Endodermal cell (in vitro differentiated cells): ENCODE data around the gene MCAM. TPM values are rescaled to one million over a fixed set of nuclear protein-coding genes. Genes with fewer than 3 reads are reported as not detected.

Experiments used
- DNase-seq: peaks from one replicate; pipeline ENCODE4 v3.0.0-alpha.2; 2017
- H3K27ac ChIP-seq: 2 replicates; pipeline ENCODE4 v1.5.1; 2013; ENCODE audit warnings: mild to moderate bottlenecking, low read depth, low read length, moderate library complexity
- H3K27me3 ChIP-seq: 2 replicates; pipeline ENCODE4 v1.6.1; 2013; ENCODE audit warnings: mild to moderate bottlenecking, low read length, moderate library complexity; ENCODE audit not compliant: insufficient read depth, control insufficient read depth, poor library complexity, severe bottlenecking
- H3K36me3 ChIP-seq: 2 replicates; pipeline ENCODE4 v1.7.0; 2013; ENCODE audit warnings: mild to moderate bottlenecking, low read length, moderate library complexity; ENCODE audit not compliant: control insufficient read depth, insufficient read depth
- H3K4me1 ChIP-seq: one replicate; pipeline ENCODE4 v1.7.0; 2013; ENCODE audit warnings: low read length; ENCODE audit not compliant: control insufficient read depth, insufficient read depth
- H3K4me3 ChIP-seq: 2 replicates; pipeline ENCODE4 v1.5.1; 2013; ENCODE audit warnings: mild to moderate bottlenecking, low read length, moderate library complexity
- H3K9ac ChIP-seq: 2 replicates; pipeline ENCODE4 v1.6.1; 2013; ENCODE audit warnings: mild to moderate bottlenecking, low read length, moderate library complexity; ENCODE audit not compliant: poor library complexity, severe bottlenecking; ENCODE audit errors: extremely low read depth
- H3K9me3 ChIP-seq: 2 replicates; pipeline ENCODE4 v1.6.1; 2013; ENCODE audit warnings: mild to moderate bottlenecking, low read length, moderate library complexity; ENCODE audit not compliant: control insufficient read depth
- H3K27ac Mint-ChIP-seq: 2 replicates; pipeline ENCODE4 v1.8.0; 2020; ENCODE audit warnings: mixed read lengths
- H3K27me3 Mint-ChIP-seq: 2 replicates; pipeline ENCODE4 v1.8.0; 2021; ENCODE audit warnings: mild to moderate bottlenecking, mixed read lengths; ENCODE audit not compliant: insufficient read depth
- H3K36me3 Mint-ChIP-seq: 2 replicates; pipeline ENCODE4 v1.8.0; 2020; ENCODE audit warnings: low read depth, mixed read lengths
- H3K4me1 Mint-ChIP-seq: 2 replicates; pipeline ENCODE4 v1.8.0; 2020; ENCODE audit warnings: mixed read lengths
- H3K4me3 Mint-ChIP-seq: 2 replicates; pipeline ENCODE4 v1.8.0; 2020; ENCODE audit warnings: mild to moderate bottlenecking, moderate library complexity, mixed read lengths
- H3K9me3 Mint-ChIP-seq: 2 replicates; pipeline ENCODE4 v1.8.0; 2020; ENCODE audit warnings: mild to moderate bottlenecking, mixed read lengths
- WGBS, 2 experiments: methylation state at CpG; one replicate each; pipeline versions ENCODE4 v1.1.5 to v1.1.7; 2013; ENCODE audit warnings: missing lambda C conversion rate in 2 of 2, mixed read lengths in 1 of 2; ENCODE audit not compliant: insufficient coverage in 1 of 2, insufficient read length in 1 of 2; 5-methylcytosine and 5-hydroxymethylcytosine counted together
- total RNA-seq, 2 donors: library from RNA; stranded (reverse); fragmentation: NEBNext Ultra II Directional in 1 of 2; extraction: Animal tissue kit (Norgen Biotek cat#: 25700) in 1 of 2; gene quantifications; 2 replicates in 1 of 2; 3 replicates in 1 of 2; pipeline ENCODE4 v1.2.1, GENCODE V29; 2021
- TF ChIP-seq, protein P1 (sequence below): fragments of 200-600 bp; sonication (generic); conservative IDR thresholded peaks from 2 replicates; pipeline ENCODE4 v1.5.0; 2021; ENCODE audit warnings: antibody characterized with exemption, mild to moderate bottlenecking

MCAM gene
- total RNA-seq, 2 donors from 2014 or later: 21.9 to 28.3 TPM

DNA sequence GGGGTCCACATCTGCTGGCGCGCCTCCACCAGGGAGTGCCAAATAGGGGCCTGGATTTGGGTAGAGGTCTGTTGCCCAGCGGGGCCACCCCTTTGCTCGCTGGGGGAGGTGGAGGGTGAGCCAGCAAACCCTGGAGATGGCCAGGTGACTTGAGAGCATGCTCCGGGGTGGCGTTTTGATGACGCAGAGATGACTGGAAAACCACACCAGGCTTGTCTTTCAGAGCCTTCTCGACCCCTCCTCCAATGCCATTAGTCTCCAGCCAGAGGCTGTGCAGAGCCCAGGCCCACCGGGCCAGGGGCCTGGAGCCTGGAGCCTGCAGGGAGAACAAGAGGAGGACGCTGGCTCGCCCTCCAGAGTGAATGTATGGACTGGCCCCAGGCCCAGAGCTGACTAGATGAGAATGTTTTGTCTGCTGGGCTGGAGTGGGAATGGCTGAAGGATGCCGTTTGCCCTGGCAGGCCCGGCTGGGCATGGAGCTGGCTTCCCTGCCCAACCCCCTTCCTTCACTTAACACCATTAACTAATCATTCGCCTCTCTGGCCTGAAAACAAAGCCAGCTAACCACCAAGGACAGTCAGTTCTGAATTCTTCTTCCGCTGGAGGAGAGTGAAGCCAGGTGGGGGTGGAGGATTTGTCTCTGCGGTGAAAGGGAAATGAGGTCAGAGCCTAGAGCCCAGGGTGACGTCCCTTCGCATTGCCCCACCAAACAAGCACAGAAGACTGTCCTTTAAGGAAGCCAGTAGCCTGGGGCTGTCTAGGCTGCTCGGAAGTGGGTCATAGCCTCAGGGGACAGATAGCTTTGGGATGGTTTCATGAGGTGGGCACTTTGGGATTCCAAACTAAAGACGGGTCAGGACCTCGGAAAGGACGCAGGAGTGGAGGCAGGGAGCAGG lies 1.6 kb upstream of the MCAM start:
- H3K36me3 ChIP-seq: peaks cover 3% of the 10 kb centered on the region
- Mint-ChIP-seq H3K36me3 (peaks cover 9% of the 10 kb centered on the region), H3K27ac (peak overlapping the region; percentile 93), H3K9me3 (no peaks in the 10 kb centered on the region), H3K4me1 (peaks cover 35% of the 10 kb centered on the region), H3K27me3 (peaks cover 23% of the 10 kb centered on the region), H3K4me3 (peak overlapping the region; percentile 56)
- no peak overlapping the region for H3K4me3 ChIP-seq
- no peak overlapping the region for H3K27ac ChIP-seq
- no peak overlapping the region for H3K9ac ChIP-seq
- no peaks in the 10 kb centered on the region for H3K9me3 ChIP-seq
- peaks cover 21% of the 10 kb centered on the region for H3K4me1 ChIP-seq
- WGBS, 2 experiments: 58 to 59% methylated on average over 16 to 22 of the region's 22 CpGs
- TF ChIP-seq, protein P1, sequence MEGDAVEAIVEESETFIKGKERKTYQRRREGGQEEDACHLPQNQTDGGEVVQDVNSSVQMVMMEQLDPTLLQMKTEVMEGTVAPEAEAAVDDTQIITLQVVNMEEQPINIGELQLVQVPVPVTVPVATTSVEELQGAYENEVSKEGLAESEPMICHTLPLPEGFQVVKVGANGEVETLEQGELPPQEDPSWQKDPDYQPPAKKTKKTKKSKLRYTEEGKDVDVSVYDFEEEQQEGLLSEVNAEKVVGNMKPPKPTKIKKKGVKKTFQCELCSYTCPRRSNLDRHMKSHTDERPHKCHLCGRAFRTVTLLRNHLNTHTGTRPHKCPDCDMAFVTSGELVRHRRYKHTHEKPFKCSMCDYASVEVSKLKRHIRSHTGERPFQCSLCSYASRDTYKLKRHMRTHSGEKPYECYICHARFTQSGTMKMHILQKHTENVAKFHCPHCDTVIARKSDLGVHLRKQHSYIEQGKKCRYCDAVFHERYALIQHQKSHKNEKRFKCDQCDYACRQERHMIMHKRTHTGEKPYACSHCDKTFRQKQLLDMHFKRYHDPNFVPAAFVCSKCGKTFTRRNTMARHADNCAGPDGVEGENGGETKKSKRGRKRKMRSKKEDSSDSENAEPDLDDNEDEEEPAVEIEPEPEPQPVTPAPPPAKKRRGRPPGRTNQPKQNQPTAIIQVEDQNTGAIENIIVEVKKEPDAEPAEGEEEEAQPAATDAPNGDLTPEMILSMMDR: no peak
- H3K27me3 ChIP-seq: peaks cover 16% of the 10 kb centered on the region
- peak; percentile 88 for DNase-seq

DNA sequence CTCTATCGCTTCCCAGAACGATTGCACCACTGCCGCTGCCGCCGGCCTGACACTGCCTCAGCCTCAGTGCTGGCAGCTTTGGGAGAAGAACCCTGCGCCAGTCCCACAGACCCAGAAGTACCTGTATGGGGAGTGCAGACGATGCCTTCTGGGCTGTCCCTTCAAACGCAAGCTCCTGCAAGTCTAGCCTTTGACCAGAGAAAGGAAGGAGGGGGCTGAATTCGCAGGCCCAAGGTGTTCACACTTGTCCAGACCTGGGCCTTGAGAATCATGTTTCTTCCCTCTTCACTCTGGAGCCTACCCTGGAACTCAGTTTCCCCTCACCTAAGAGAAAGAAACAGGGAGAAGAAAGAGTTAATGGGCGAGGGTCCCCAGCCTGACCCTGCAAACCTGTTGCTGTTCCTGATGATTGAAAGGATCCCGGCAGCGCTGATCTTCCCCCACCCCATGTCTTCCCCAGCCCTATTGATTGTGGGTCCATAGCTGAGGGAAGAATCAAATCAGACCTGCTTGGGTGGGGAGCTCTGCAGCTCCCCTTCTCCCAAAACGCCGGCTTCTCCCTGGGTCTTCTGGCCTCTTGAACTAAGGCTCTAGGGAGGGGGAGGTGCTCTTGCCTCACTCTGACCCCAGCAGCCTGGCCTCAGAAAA lies 786 bp upstream of the MCAM start:
- DNase-seq: no peak
- H3K27ac Mint-ChIP-seq: peak overlapping the region; percentile 17
- peaks cover 21% of the 10 kb centered on the region for H3K4me1 ChIP-seq

DNA sequence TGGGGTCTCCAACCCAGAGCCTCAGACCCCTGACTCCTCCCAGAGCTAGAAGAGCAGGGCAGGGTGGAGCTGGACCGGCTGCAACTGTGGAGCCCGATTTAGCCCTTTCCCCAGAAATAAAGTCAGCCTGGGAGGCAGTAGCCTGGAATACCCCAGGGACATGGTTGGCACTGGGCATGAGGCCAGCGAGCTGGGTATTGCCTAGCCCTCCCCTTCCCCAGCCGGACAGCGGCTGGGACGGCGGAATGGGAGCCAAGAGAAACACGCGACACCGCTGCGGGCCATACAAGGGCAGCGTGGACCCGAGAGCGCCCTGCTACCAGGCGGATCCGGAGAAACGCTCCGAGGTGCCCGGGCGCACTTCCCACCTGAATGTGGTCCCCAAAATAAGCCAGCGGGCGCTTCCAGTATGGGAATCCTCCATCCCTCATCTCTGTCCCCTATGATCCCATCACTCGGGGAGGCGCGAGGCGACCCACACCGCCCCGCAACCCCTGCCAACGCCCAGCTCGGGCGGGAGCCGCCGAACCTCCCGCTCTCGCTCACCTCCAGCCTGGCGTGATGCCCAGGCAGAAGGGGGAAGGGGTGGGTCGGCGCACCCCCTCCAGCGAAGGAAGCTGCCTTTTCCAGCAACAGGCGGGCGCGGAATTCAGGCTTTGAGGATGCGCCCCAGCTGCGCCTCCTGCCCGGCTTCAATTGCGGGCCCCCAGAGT lies 758 bp downstream of the MCAM start:
- H3K9me3 Mint-ChIP-seq: no peaks in the 10 kb centered on the region
- H3K4me3 Mint-ChIP-seq: peak overlapping the region; percentile 62
- peaks cover 23% of the 10 kb centered on the region for H3K27me3 Mint-ChIP-seq
- peak overlapping the region; percentile 51 for H3K9ac ChIP-seq
- peak overlapping the region; percentile 82 for H3K4me3 ChIP-seq
- H3K27me3 ChIP-seq: peaks cover 16% of the 10 kb centered on the region
- TF ChIP-seq, protein P1: no peak
- peak; percentile 68 for DNase-seq
- H3K27ac ChIP-seq: no peak overlapping the region
- H3K27ac Mint-ChIP-seq: no peak overlapping the region
- WGBS, 2 experiments: 2% methylated on average over 21 to 46 of the region's 46 CpGs
- peaks cover 27% of the 10 kb centered on the region for H3K4me1 Mint-ChIP-seq
- H3K9me3 ChIP-seq: no peaks in the 10 kb centered on the region
- H3K4me1 ChIP-seq: peaks cover 17% of the 10 kb centered on the region
- peaks cover 13% of the 10 kb centered on the region for H3K36me3 ChIP-seq
- H3K36me3 Mint-ChIP-seq: peaks cover 16% of the 10 kb centered on the region

More for the DNA sequence above, 786 bp upstream of the MCAM start:
- Histone ChIP-seq H3K9me3 (no peaks in the 10 kb centered on the region), H3K27ac (no peak overlapping the region), H3K9ac (no peak overlapping the region), H3K36me3 (peaks cover 11% of the 10 kb centered on the region), H3K27me3 (peaks cover 16% of the 10 kb centered on the region), H3K4me3 (no peak overlapping the region)
- Mint-ChIP-seq H3K36me3 (peaks cover 9% of the 10 kb centered on the region), H3K9me3 (no peaks in the 10 kb centered on the region), H3K4me1 (peaks cover 35% of the 10 kb centered on the region), H3K4me3 (peak overlapping the region; percentile 62), H3K27me3 (peaks cover 23% of the 10 kb centered on the region)
- TF ChIP-seq, protein P1: no peak
- WGBS, 2 experiments: 55 to 62% methylated on average over 6 to 14 of the region's 14 CpGs
